Omental fat pad (tissue), 4 donors: ENCODE data around the gene LGALSL. TPM values are rescaled to one million over a fixed set of nuclear protein-coding genes. Genes with fewer than 3 reads are reported as not detected.

Experiments
- ATAC-seq: fragments of 150-250 bp; one replicate; pipeline ENCODE4 v1.9.1; 2016; ENCODE audit warnings: mild to moderate bottlenecking, moderate library complexity; ENCODE audit not compliant: low FRiP score
- DNase-seq: peaks from one replicate; pipeline ENCODE4 v3.0.0-alpha.2; 2019; ENCODE audit warnings: low spot score
- total RNA-seq, 4 donors: library from RNA; depleted of rRNA; stranded (reverse); fragments of >200 nt; gene quantifications; one replicate each; pipeline ENCODE4 v1.1.0, GENCODE V29; 2016
- TF ChIP-seq, protein P1 (sequence below), 3 donors: fragments of 450-650 bp; IDR thresholded peaks; one replicate each; pipeline ENCODE4 v1.5.1; 2016 to 2017; ENCODE audit warnings: antibody characterized with exemption in 3 of 3, mild to moderate bottlenecking in 3 of 3, moderate library complexity in 2 of 3

LGALSL gene
- total RNA-seq, 4 donors from 2014 or later = 7.8 to 15.9 (median 9.3) TPM

DNA sequence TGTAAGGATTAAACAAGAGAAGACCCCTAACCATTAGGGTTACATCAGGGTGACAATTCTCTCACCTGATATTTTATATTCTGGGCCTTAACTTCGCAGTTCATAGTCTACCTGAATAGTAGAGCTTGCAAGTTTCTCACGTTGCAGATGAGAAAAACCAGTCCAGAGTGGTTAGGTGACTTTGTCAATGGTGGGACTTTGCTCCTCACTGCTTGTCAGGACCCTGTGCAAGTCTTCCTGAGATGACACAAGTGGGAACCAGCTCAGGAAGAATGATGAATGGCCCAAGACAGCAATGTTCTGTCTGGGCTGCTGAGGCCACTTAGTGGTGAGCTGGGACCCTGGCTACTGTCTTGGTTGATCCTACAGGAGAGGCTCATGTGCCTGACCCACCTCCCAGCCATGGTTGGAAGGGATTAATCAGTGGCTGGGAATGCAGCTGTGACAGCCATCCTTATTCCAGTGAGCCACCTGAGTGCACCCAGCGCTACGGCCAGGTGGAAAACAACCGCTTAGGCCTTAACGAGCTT, 16.9 kb downstream of the LGALSL start:
- DNase-seq (no peak), ATAC-seq (no peak)
- TF ChIP-seq, protein P1, sequence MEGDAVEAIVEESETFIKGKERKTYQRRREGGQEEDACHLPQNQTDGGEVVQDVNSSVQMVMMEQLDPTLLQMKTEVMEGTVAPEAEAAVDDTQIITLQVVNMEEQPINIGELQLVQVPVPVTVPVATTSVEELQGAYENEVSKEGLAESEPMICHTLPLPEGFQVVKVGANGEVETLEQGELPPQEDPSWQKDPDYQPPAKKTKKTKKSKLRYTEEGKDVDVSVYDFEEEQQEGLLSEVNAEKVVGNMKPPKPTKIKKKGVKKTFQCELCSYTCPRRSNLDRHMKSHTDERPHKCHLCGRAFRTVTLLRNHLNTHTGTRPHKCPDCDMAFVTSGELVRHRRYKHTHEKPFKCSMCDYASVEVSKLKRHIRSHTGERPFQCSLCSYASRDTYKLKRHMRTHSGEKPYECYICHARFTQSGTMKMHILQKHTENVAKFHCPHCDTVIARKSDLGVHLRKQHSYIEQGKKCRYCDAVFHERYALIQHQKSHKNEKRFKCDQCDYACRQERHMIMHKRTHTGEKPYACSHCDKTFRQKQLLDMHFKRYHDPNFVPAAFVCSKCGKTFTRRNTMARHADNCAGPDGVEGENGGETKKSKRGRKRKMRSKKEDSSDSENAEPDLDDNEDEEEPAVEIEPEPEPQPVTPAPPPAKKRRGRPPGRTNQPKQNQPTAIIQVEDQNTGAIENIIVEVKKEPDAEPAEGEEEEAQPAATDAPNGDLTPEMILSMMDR (IDR thresholded peaks at IDR 0.05) = no peak

DNA sequence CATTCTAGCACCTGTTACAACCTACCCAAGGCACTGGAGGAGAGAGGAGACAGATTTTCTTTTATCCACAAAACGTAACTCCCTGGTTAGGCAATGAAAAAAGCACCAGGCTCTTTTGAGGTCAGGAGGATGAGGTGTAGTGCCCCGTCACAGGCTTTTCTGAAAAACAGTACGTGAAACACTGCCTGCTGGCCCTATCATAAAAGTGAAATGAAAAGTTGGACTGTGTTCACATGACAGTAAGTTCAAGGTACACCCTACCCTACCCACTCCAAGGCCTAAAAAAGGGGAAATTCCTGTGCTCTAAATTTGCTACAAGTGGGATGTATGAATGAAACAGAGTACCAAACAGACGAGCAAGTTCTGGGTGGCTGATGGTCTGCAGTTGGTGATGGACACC, 17.6 kb downstream of the LGALSL start:
- DNase-seq (no peak), ATAC-seq (no peak)
- TF ChIP-seq, protein P1 (IDR thresholded peaks at IDR 0.05) = no peak

DNA sequence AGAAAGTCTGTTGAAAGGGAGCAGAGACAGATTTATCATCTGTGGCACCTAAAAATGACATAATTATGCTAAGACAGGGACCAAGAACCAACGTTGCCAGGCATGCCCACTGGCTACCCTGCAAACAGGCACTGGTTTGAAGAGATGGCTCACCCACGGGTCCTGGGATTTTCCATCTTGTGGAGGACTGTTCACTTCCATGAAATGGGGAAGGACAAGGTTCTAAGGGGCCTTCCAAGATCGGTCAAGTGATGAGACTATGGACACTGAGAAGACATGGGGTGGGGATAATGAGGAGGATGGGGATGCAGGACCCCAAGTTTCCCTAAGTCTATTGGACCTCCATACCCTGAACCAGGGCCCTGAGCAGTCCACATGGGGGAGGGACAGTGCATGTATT, 18.9 kb downstream of the LGALSL start:
- DNase-seq = no peak
- no peak for ATAC-seq
- TF ChIP-seq, protein P1 (IDR thresholded peaks at IDR 0.05) = no peak

DNA sequence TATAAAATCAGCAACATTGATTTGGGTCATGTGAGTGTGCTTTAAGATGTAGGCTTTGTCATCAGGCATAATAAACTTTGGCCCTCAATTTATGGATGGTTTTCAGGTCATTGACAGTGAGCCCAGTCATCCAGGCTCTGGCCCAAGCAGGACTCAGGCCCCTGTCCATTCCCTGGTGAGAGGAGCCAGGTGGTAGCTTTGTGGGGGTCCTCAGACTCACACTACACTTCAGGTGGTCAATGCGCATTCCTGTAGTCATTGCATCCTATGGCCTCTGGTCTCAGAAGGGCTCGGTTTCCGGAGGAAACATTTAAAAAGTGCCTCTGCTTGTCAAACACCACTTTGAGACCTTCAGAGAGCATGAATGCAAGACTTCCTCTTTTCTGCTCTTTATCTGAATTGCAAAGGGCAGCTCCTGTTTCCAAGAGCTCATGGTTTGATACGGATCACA, 20.2 kb downstream of the LGALSL start:
- TF ChIP-seq, protein P1 (IDR thresholded peaks at IDR 0.05) = no peak
- DNase-seq (no peak), ATAC-seq (no peak)

DNA sequence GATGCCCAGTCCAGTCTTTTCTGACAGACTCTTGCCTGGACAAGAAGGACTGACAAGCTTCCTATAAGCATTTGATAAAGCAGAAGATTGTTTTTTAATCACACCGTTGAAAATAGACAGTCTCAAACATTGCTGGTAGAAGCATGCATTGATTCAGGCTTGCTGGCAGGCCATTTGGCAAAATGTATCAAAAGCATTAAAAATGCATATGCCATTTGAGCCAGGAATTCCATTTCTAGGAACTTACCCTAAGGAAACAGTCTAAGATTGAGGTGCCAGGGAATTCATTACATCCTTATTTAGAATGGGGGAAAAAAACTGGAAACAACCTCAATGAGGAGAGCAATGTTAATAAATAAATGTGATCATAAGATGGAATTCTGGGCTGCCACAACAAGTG, 20.7 kb downstream of the LGALSL start:
- DNase-seq = no peak
- no peak for ATAC-seq
- TF ChIP-seq, protein P1 (IDR thresholded peaks at IDR 0.05) = no peak

DNA sequence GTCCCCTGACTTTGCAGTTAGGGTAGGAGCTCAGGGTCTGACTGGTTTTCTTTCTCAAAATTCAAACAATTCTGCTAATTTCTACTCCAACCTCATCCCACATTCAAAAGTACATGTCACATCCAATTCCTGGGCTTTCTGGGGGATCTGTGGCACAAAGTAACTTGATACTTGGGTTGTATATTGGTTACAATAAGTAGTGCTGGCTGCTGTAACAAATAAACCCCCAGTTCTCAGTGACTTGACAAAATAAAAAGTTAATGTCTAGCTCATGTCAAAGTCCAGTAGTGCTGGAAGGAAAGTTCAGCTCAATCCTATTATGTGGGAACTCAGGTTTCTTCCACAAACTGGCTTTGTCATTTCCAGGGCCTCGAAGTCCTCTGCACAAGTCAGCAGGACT, 23.1 kb downstream of the LGALSL start:
- ATAC-seq (no peak), DNase-seq (no peak)
- TF ChIP-seq, protein P1 (IDR thresholded peaks at IDR 0.05) = no peak

DNA sequence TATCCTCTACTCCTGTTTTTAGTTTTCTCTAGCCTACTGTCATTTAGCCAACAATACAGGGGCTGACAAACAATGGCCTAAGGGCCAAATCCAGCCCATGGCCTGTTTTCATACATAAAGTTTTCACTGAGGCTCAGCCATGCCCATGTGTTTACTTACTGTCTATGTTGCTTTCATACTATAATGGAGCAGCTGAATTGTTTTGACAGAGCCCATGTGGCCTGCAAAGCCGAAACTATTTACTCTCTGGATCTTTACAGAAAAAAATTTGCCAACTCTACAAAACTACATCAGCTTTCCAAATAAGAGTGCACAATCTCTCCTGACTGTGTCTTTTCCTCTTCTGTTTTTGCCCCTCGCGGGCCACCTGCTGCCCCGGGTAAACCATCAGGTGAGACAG, 24.0 kb downstream of the LGALSL start:
- ATAC-seq (no peak), DNase-seq (no peak)
- TF ChIP-seq, protein P1 (IDR thresholded peaks at IDR 0.05) = no peak
